ENCODE measurements around the gene MS4A12.

- TF ChIP-seq CTCF (IDR thresholded peaks at IDR 0.05) (no peak), POLR2A (IDR thresholded peaks at IDR 0.05) (no peak), EP300 (IDR thresholded peaks at IDR 0.05) (no peak), POLR2AphosphoS5 (IDR thresholded peaks at IDR 0.05) (no peak)
Measured at GRCh38 chr11:60512651-60513225, 20.2 kb downstream of the MS4A12 start.
